ENCODE data around the gene SLC26A11. TPM values are rescaled to one million over a fixed set of nuclear protein-coding genes. Genes with fewer than 3 reads are reported as not detected.

The SLC26A11 gene
- total RNA-seq = 32.6 TPM

DNA sequence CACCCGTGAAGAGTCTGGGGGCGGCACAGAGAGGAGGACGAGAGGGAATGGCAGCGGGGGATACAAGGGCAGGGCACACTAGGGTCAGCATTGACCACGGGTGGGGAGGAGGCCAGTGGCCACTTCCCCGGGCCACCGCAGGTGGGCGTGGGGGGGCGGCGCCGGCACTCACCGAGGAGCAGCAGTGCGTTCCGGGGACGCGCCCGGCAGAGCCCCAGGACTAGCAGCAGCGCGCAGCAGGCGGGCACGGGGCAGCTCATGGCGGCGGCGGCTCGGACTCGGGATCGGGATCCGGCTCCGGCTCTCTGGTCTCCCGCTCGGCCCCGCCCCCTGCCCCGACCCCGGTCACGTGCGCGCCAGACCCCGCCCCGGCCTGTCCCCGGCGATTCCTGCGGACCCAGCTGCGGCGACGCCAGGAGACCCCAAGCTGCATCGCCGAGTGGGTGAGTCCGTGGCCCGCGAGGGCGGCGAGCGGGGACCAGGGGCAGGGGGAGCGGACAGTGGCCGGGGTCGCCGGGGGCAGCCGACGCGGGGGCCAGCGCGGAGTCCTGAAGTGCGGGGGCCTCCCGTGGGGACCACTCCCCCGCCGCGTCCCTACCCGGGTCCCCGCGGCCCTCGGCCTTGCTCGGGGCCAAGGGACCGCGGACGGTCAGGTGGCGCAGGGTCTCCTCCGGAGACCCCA, at the start of gene SLC26A11, which contains the start of gene SGSH:
Gene SLC26A11 (plus strand): TSS at position 374 of the 682 bp plus-strand sequence. CDS start 1,134 bp downstream, outside the sequence.
Gene SGSH (minus strand): TSS at position 280 of the 682 bp plus-strand sequence. CDS start 20 bp downstream, at position 260.

DNA sequence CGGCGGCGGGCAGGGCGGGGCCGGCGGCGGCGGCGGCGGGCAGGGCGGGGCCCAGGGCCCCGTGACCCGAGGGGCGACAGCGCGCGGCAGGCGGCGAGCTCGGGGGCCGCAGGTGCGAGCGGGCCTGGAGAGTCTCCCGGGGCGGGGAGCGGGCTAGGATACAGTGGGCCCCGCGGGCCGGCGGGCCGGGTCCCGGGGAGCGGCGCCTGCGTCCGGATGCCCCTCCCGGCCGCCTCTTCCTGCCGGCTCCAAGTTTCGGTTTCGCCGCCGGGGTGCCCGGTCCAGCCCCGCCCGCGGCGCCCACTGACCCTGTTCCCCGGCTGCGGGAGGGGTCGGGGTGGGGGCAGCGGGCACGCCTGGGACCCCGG, 40.5 kb downstream of the SLC26A11 start, which contains the start of gene RNF213:
Gene RNF213 (plus strand): TSS at position 62 of the 368 bp plus-strand sequence. CDS start 2,830 bp downstream, outside the sequence.

Other genes starting within 250 kb of the SLC26A11 start
- 34.4 TPM for gene TBC1D16, start 184.6 kb upstream of the SLC26A11 start, total RNA-seq
- 8.3 TPM for gene CCDC40, start 183.8 kb upstream of the SLC26A11 start, total RNA-seq
- 46.0 TPM for gene GAA, start 118.8 kb upstream of the SLC26A11 start, total RNA-seq
- gene EIF4A3, start 73.3 kb upstream of the SLC26A11 start, total RNA-seq = 73.0 TPM
- 0.82 TPM for gene CARD14, start 50.4 kb upstream of the SLC26A11 start, total RNA-seq
- 27.5 TPM for gene SGSH, start 94 bp upstream of the SLC26A11 start, total RNA-seq
- gene RNF213, start 40.4 kb downstream of the SLC26A11 start, total RNA-seq = 110 TPM
- gene ENDOV, start 194.7 kb downstream of the SLC26A11 start, total RNA-seq = 22.4 TPM